Heart left ventricle (tissue), 16 donors: Measurements from ENCODE around the gene CITED2. TPM values are rescaled to one million over a fixed set of nuclear protein-coding genes. Genes with fewer than 3 reads are reported as not detected.

Experiments
- ATAC-seq, 4 donors: fragments of 200-7000 bp; cut with Tn5 transposase; one replicate each; pipeline ENCODE4 v1.9.1; 2020 to 2022; ENCODE audit warnings: moderate library complexity in 4 of 4, mild to moderate bottlenecking in 3 of 4, moderate number of reproducible peaks in 1 of 4
- DNase-seq, 5 donors: peaks; one replicate each; pipeline ENCODE4 v3.0.0-alpha.2; 2020
- H3K27ac ChIP-seq, 12 donors: fragments of 200-600 bp; sonication (generic) in 4 of 12; one replicate each; pipeline versions ENCODE4 v1.5.0 to v1.8.0; 2016 to 2022; ENCODE audit warnings: mild to moderate bottlenecking in 2 of 12
- H3K27me3 ChIP-seq, 9 donors: fragments of 200-600 bp; sonication (generic) in 2 of 9; one replicate each; pipeline versions ENCODE4 v1.5.1 to v1.8.0; 2016 to 2022; ENCODE audit warnings: mild to moderate bottlenecking in 3 of 9
- H3K36me3 ChIP-seq, 9 donors: fragments of 200-600 bp; sonication (generic) in 2 of 9; one replicate each; pipeline versions ENCODE4 v1.5.0 to v1.8.0; 2018 to 2022; ENCODE audit warnings: mild to moderate bottlenecking in 2 of 9
- H3K4me1 ChIP-seq, 12 donors: fragments of 200-600 bp; sonication (generic) in 4 of 12; one replicate each; pipeline versions ENCODE4 v1.5.0 to v1.8.0; 2016 to 2022; ENCODE audit warnings: mild to moderate bottlenecking in 3 of 12
- H3K4me3 ChIP-seq, 12 donors: fragments of 200-600 bp; sonication (generic) in 4 of 12; one replicate each; pipeline versions ENCODE4 v1.5.0 to v1.8.0; 2017 to 2022; ENCODE audit warnings: mild to moderate bottlenecking in 9 of 12, moderate library complexity in 4 of 12
- H3K9me3 ChIP-seq, 12 donors: fragments of 200-600 bp; sonication (generic) in 4 of 12; one replicate each; pipeline versions ENCODE4 v1.5.0 to v1.8.0; 2016 to 2022; ENCODE audit warnings: mild to moderate bottlenecking in 1 of 12
- CTCF ChIP-seq, 12 donors: fragments of 200-600 bp; sonication (generic) in 4 of 12; IDR thresholded peaks; one replicate each; pipeline versions ENCODE4 v1.5.0 to v1.8.0; 2018 to 2022; ENCODE audit warnings: antibody characterized with exemption in 12 of 12, mild to moderate bottlenecking in 5 of 12
- POLR2A ChIP-seq, 2 donors: fragments of 450-650 bp; IDR thresholded peaks; one replicate each; pipeline ENCODE4 v1.6.1; 2017; ENCODE audit warnings: antibody characterized with exemption in 2 of 2, mild to moderate bottlenecking in 2 of 2, moderate library complexity in 2 of 2
- WGBS, 4 donors: extraction: QIAGEN DNeasy Blood & Tissue Kit in 2 of 4; methylation state at CpG; one replicate each; pipeline versions ENCODE4 v1.1.5 to v1.1.7; 2013 to 2018; 5-methylcytosine and 5-hydroxymethylcytosine counted together
- intact Hi-C, 10 donors: fragments of 100-400 bp; cut with DNase I; formaldehyde crosslinking; loops; one replicate each; pipeline versions ENCODE4 v1.11.1 to v1.14.2; 2022
- polyA plus RNA-seq, 2 donors: library from polyadenylated mRNA; stranded (reverse); fragments of 200-250 nt; gene quantifications; one replicate each; pipeline ENCODE4 v1.2.3, GENCODE V29; 2013
- total RNA-seq, 9 donors: library from RNA; depleted of rRNA in 2 of 9; stranded (reverse); fragments of >200 nt in 2 of 9; fragmentation: NEBNext Ultra II Directional in 3 of 9; extraction: Animal tissue kit (Norgen Biotek cat#: 25700) in 3 of 9; gene quantifications; one replicate each; pipeline versions ENCODE4 v1.1.0 to v1.2.4, GENCODE V29; 2016 to 2023
- donor health status: ischemic (EF 13 %, LVEDD 7.1; RV severe dilation, severe dysfunction).
- donor health status: healthy with polysubstance abuse.
- donor health status: DM: no; HTN: yes; CAD: no.
- donor health status: DM: no; HTN: no; CAD: no.
- donor health status: ischemic (EF 25% LVEDD 6.9; RV normal size, moderate dysfunction).
- donor health status: ischemic (EF 25% LVEDD 5.7; RV mildly dilated, moderate dysfunction).
- donor health status: healthy.
- donor health status: DM: yes; HTN: yes; CAD: no.
- donor health status: ischemic (EF 35%, LVEDD 5.7; RV mildly dilated, moderate dysfunction).
- donor health status: nonischemic (EF 11% LVEDD 7.7; RV severe dilation, severe dysfunction).
- donor health status: DM: yes; HTN: yes; CAD: no.
- donor health status: PGD.
- donor health status: ischemic (EF 29% LVEDD 5.4; RV normal size, mild dysfunction).
- donor health status: nonischemic (EF 23%, LVEDD 6.1; RV moderate dilation, normal function).

CITED2 gene
- total and polyA plus RNA-seq, 11 donors = 13.0 to 233 (median 149) TPM

GRCh38 chr6:139349464-139350020, 24.9 kb downstream of the CITED2 start:
- intact Hi-C loops = loop anchor here in 1 of 10 donors (10.0 kb wide), 1 partner anchor 315 kb away; no protein-coding TSS in a partner anchor
- 33 to 86% (median 57%) methylated on average over 5 of the region's 5 CpGs for WGBS, 4 donors
- H3K9me3 ChIP-seq = no peaks in the 10 kb centered on the region

GRCh38 chr6:139346392-139346791, 28.1 kb downstream of the CITED2 start:
- intact Hi-C loops = no loop called here
- peaks cover 0 to 10% (median 0%) of the 10 kb centered on the region in 12 donors for H3K4me1 ChIP-seq
- no peak overlapping the region for H3K4me3 ChIP-seq
- no peak for ATAC-seq
- TF ChIP-seq POLR2A (IDR thresholded peaks at IDR 0.05) (no peak), CTCF (IDR thresholded peaks at IDR 0.05) (no peak)
- DNase-seq = no peak
- WGBS, 4 donors = 95 to 99% (median 97%) methylated on average over 2 of the region's 2 CpGs
- H3K9me3 ChIP-seq = peaks cover 0 to 4% (median 0%) of the 10 kb centered on the region in 12 donors
- no peaks in the 10 kb centered on the region for H3K36me3 ChIP-seq
- H3K27ac ChIP-seq = no peak overlapping the region
- no peaks in the 10 kb centered on the region for H3K27me3 ChIP-seq

More at GRCh38 chr6:139349464-139350020, 24.9 kb downstream of the CITED2 start:
- Histone ChIP-seq H3K27me3 (no peaks in the 10 kb centered on the region), H3K4me3 (no peak overlapping the region), H3K36me3 (no peaks in the 10 kb centered on the region), H3K4me1 (peaks cover 0 to 8% (median 1%) of the 10 kb centered on the region in 12 donors), H3K27ac (no peak overlapping the region)
- DNase-seq = no peak
- no peak for ATAC-seq
- TF ChIP-seq POLR2A (IDR thresholded peaks at IDR 0.05) = no peak
- TF ChIP-seq CTCF (IDR thresholded peaks at IDR 0.05) = no peak

GRCh38 chr6:139344186-139344963, 30.1 kb downstream of the CITED2 start:
- peaks cover 0 to 12% (median 0%) of the 10 kb centered on the region in 12 donors for H3K4me1 ChIP-seq
- no peaks in the 10 kb centered on the region for H3K27me3 ChIP-seq
- H3K4me3 ChIP-seq = no peak overlapping the region
- no peak for ATAC-seq
- TF ChIP-seq POLR2A (IDR thresholded peaks at IDR 0.05) = no peak
- no peak for TF ChIP-seq CTCF (IDR thresholded peaks at IDR 0.05)
- no peak for DNase-seq
- peaks cover 0 to 6% (median 0%) of the 10 kb centered on the region in 12 donors for H3K9me3 ChIP-seq
- WGBS, 4 donors = 92 to 100% (median 94%) methylated on average over 4 of the region's 4 CpGs
- intact Hi-C loops = no loop called here
- H3K27ac ChIP-seq = no peak overlapping the region
- H3K36me3 ChIP-seq = no peaks in the 10 kb centered on the region

- Histone ChIP-seq H3K4me3 (no peak overlapping the region), H3K9me3 (peaks cover 0 to 6% (median 0%) of the 10 kb centered on the region in 12 donors), H3K27ac (no peak overlapping the region), H3K4me1 (peaks cover 0 to 24% (median 0%) of the 10 kb centered on the region in 12 donors), H3K27me3 (no peaks in the 10 kb centered on the region), H3K36me3 (no peaks in the 10 kb centered on the region)
- intact Hi-C loops = no loop called here
- ATAC-seq (no peak), DNase-seq (no peak)
- WGBS, 4 donors = 51 to 65% (median 58%) methylated on average over 2 of the region's 2 CpGs
- TF ChIP-seq POLR2A (IDR thresholded peaks at IDR 0.05) (no peak), CTCF (IDR thresholded peaks at IDR 0.05) (no peak)
Measured at GRCh38 chr6:139343052-139343750, 31.2 kb downstream of the CITED2 start.
